Lower leg skin (tissue), 3 donors: ENCODE results near the gene EPS8L1.
"Not testable (repeated sequence)": the region's sequence is repeated elsewhere in the genome, so short reads cannot be mapped to it uniquely, and the experiment has no call there.

Source experiments
- CTCF ChIP-seq, 3 donors: fragments of 450-650 bp; IDR thresholded peaks; one replicate each; pipeline ENCODE4 v1.5.1; 2016; ENCODE audit warnings: antibody characterized with exemption in 3 of 3, mild to moderate bottlenecking in 3 of 3, moderate library complexity in 2 of 3
- POLR2A ChIP-seq, 2 donors: fragments of 450-650 bp; IDR thresholded peaks; one replicate each; pipeline ENCODE4 v1.6.1; 2016 to 2017; ENCODE audit warnings: antibody characterized with exemption in 2 of 2, mild to moderate bottlenecking in 1 of 2, moderate library complexity in 1 of 2

DNA sequence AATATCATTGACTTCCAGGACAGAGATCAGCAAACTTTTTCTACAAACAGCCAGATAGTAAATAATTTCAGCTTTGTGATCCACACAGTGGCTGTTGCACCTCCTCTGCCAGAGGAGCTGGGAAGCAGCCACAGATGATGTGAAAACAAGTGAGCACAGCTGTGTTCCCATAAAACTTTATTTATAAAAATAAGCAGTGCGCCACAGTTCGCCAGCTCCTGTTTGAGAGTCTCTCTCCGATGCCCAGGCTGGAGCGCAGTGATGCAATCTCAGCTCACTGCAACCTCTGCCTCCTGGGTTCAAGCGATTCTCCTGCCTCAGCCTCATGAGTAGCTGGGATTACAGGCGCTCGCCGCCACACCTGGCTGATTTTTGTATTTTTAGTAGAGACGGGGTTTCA, 10.2 kb upstream of the EPS8L1 start:
- not testable (repeated sequence) for TF ChIP-seq CTCF, POLR2A (IDR thresholded peaks at IDR 0.05)
